Vagina (tissue), 2 donors: ENCODE measurements around the gene MSH3. TPM values are rescaled to one million over a fixed set of nuclear protein-coding genes. Genes with fewer than 3 reads are reported as not detected.
"Not testable (repeated sequence)": the region's sequence is repeated elsewhere in the genome, so short reads cannot be mapped to it uniquely, and the experiment has no call there.

Experiments
- DNase-seq, 2 donors: peaks; one replicate each; pipeline ENCODE4 v3.0.0-alpha.2; 2017; ENCODE audit errors: extremely low spot score in 2 of 2
- H3K27ac ChIP-seq: fragments of 200-600 bp; sonication (generic); one replicate; pipeline ENCODE4 v1.5.1; 2019
- H3K27me3 ChIP-seq: fragments of 200-600 bp; sonication (generic); one replicate; pipeline ENCODE4 v1.5.1; 2019
- H3K36me3 ChIP-seq, 2 donors: fragments of 200-600 bp; sonication (generic); one replicate each; pipeline ENCODE4 v1.5.1; 2017 to 2019
- H3K4me1 ChIP-seq: fragments of 200-600 bp; sonication (generic); one replicate; pipeline ENCODE4 v1.5.1; 2019
- H3K4me3 ChIP-seq, 2 donors: fragments of 200-600 bp; sonication (generic); 1 replicate in 1 of 2; 2 replicates in 1 of 2; pipeline ENCODE4 v1.5.1; 2016 to 2019
- H3K9me3 ChIP-seq: fragments of 200-600 bp; sonication (generic); one replicate; pipeline ENCODE4 v1.5.1; 2019
- CTCF ChIP-seq, 3 experiments: fragments of 450-650 bp in 2 of 3; fragments of 200-600 bp in 1 of 3; sonication (generic) in 1 of 3; IDR thresholded peaks; one replicate each; pipeline ENCODE4 v1.5.1; 2017 to 2019; ENCODE audit warnings: antibody characterized with exemption in 3 of 3, mild to moderate bottlenecking in 2 of 3, moderate library complexity in 2 of 3
- POLR2A ChIP-seq, 2 donors: fragments of 450-650 bp; IDR thresholded peaks; one replicate each; pipeline ENCODE4 v1.6.1; 2017; ENCODE audit warnings: antibody characterized with exemption in 2 of 2, mild to moderate bottlenecking in 2 of 2, moderate library complexity in 2 of 2
- POLR2AphosphoS5 ChIP-seq, 2 donors: sonication (generic); formaldehyde crosslinking; IDR thresholded peaks; one replicate each; pipeline ENCODE4 v1.9.0; 2017; ENCODE audit warnings: antibody characterized with exemption in 2 of 2, mild to moderate bottlenecking in 2 of 2, low read depth in 1 of 2; ENCODE audit not compliant: insufficient read depth in 1 of 2
- intact Hi-C: fragments of 100-400 bp; cut with DNase I; formaldehyde crosslinking; loops from one replicate; pipeline ENCODE4 v1.15.1; 2023
- total RNA-seq: library from RNA; depleted of rRNA; stranded (reverse); fragments of >200 nt; gene quantifications from one replicate; pipeline ENCODE4 v1.2.3, GENCODE V29; 2016

Gene MSH3
- total RNA-seq, 1 donor from 2014 or later: 30.0 TPM

- TF ChIP-seq POLR2AphosphoS5 (IDR thresholded peaks at IDR 0.05; ENCODE audit: insufficient read depth in 1 of 2, low read depth in 1 of 2) (no peak), CTCF (IDR thresholded peaks at IDR 0.05) (no peak), POLR2A (IDR thresholded peaks at IDR 0.05) (no peak)
- intact Hi-C loops: no loop called here
- H3K27me3 ChIP-seq: no peaks in the 10 kb centered on the region
These were observed 180.7 kb downstream of the MSH3 start for GRCh38 chr5:80835128-80835527.

GRCh38 chr5:80837679-80838078 lies 183.2 kb downstream of the MSH3 start:
- Histone ChIP-seq H3K4me3 (no peak overlapping the region), H3K36me3 (no peaks in the 10 kb centered on the region), H3K27me3 (no peaks in the 10 kb centered on the region), H3K27ac (no peak overlapping the region), H3K9me3 (no peaks in the 10 kb centered on the region), H3K4me1 (no peaks in the 10 kb centered on the region)
- no peak for DNase-seq
- intact Hi-C loops: loop anchor here (1.0 kb wide), 1 partner anchor 47 kb away; no protein-coding TSS in a partner anchor
- TF ChIP-seq CTCF (IDR thresholded peaks at IDR 0.05) (no peak), POLR2AphosphoS5 (IDR thresholded peaks at IDR 0.05; ENCODE audit: insufficient read depth in 1 of 2, low read depth in 1 of 2) (no peak), POLR2A (IDR thresholded peaks at IDR 0.05) (no peak)

More at GRCh38 chr5:80835128-80835527, 180.7 kb downstream of the MSH3 start:
- H3K36me3 ChIP-seq: no peaks in the 10 kb centered on the region
- no peaks in the 10 kb centered on the region for H3K9me3 ChIP-seq
- no peaks in the 10 kb centered on the region for H3K4me1 ChIP-seq
- DNase-seq: no peak
- no peak overlapping the region for H3K27ac ChIP-seq
- H3K4me3 ChIP-seq: no peak overlapping the region

GRCh38 chr5:80841026-80841797 lies 186.8 kb downstream of the MSH3 start:
- H3K9me3 ChIP-seq, intact Hi-C loops, H3K27ac ChIP-seq, H3K4me3 ChIP-seq, H3K4me1 ChIP-seq, H3K27me3 ChIP-seq, DNase-seq, H3K36me3 ChIP-seq: not testable (repeated sequence)

- H3K9me3 ChIP-seq, DNase-seq, H3K36me3 ChIP-seq, H3K27ac ChIP-seq, H3K4me1 ChIP-seq, H3K4me3 ChIP-seq, intact Hi-C loops, H3K27me3 ChIP-seq: not testable (repeated sequence)
These were observed 192.0 kb downstream of the MSH3 start for GRCh38 chr5:80846422-80846821.

- H3K36me3 ChIP-seq, H3K27me3 ChIP-seq, DNase-seq, H3K9me3 ChIP-seq, intact Hi-C loops, H3K4me3 ChIP-seq, H3K4me1 ChIP-seq, H3K27ac ChIP-seq: not testable (repeated sequence)
These were observed 195.7 kb downstream of the MSH3 start for GRCh38 chr5:80850168-80850567.

- no peak overlapping the region for H3K27ac ChIP-seq
These were observed 198.1 kb downstream of the MSH3 start for GRCh38 chr5:80852331-80853245.

More at GRCh38 chr5:80852331-80853245, 198.1 kb downstream of the MSH3 start:
- Histone ChIP-seq H3K4me3 (no peak overlapping the region), H3K27me3 (no peaks in the 10 kb centered on the region), H3K9me3 (peaks cover 10% of the 10 kb centered on the region), H3K36me3 (peaks cover 0 to 19% of the 10 kb centered on the region in 2 donors), H3K4me1 (no peaks in the 10 kb centered on the region)
- TF ChIP-seq POLR2A (IDR thresholded peaks at IDR 0.05) (no peak), CTCF (IDR thresholded peaks at IDR 0.05) (no peak), POLR2AphosphoS5 (IDR thresholded peaks at IDR 0.05; ENCODE audit: insufficient read depth in 1 of 2, low read depth in 1 of 2) (no peak)
- intact Hi-C loops: no loop called here
- DNase-seq: no peak
